HEK293 (cell line): Measurements from ENCODE around the gene FAM81A.

ENCODE experiments used
- TRIM28 ChIP-seq: IDR thresholded peaks from 2 replicates; pipeline ENCODE4 v1.6.1; 2011; ENCODE audit warnings: low read length, control low read depth, borderline replicate concordance
- ZNF530 ChIP-seq: fragments of 450-650 bp; formaldehyde crosslinking; IDR thresholded peaks from 2 replicates; pipeline ENCODE4 v1.5.1; 2016; ENCODE audit warnings: low read depth, missing biosample characterization, missing genetic modification characterization
- TF ChIP-seq, protein P1 (sequence below): fragments of 450-650 bp; formaldehyde crosslinking; IDR thresholded peaks from 2 replicates; pipeline ENCODE4 v1.5.1; 2016; ENCODE audit warnings: missing biosample characterization, missing genetic modification characterization

- TF ChIP-seq, protein P1, sequence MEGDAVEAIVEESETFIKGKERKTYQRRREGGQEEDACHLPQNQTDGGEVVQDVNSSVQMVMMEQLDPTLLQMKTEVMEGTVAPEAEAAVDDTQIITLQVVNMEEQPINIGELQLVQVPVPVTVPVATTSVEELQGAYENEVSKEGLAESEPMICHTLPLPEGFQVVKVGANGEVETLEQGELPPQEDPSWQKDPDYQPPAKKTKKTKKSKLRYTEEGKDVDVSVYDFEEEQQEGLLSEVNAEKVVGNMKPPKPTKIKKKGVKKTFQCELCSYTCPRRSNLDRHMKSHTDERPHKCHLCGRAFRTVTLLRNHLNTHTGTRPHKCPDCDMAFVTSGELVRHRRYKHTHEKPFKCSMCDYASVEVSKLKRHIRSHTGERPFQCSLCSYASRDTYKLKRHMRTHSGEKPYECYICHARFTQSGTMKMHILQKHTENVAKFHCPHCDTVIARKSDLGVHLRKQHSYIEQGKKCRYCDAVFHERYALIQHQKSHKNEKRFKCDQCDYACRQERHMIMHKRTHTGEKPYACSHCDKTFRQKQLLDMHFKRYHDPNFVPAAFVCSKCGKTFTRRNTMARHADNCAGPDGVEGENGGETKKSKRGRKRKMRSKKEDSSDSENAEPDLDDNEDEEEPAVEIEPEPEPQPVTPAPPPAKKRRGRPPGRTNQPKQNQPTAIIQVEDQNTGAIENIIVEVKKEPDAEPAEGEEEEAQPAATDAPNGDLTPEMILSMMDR (tag by site-specific recombination) = no peak
- TF ChIP-seq TRIM28 (no peak), ZNF530 (tag by site-specific recombination) (no peak)
Observed at GRCh38 chr15:59448871-59449270, 10.9 kb downstream of the FAM81A start.
